Umbilical cord (tissue), 2 donors: ENCODE measurements around the gene FBXO24. TPM values are rescaled to one million over a fixed set of nuclear protein-coding genes. Genes with fewer than 3 reads are reported as not detected.
A peak's percentile ranks its signal among the peaks of the same experiment; 100 is the strongest.
"Not testable (repeated sequence)": the region's sequence is repeated elsewhere in the genome, so short reads cannot be mapped to it uniquely, and the experiment has no call there.

ENCODE experiments used
- DNase-seq: peaks from one replicate; pipeline ENCODE4 v3.0.0-alpha.2; 2015; ENCODE audit warnings: low spot score
- total RNA-seq: library from RNA; depleted of rRNA; stranded (reverse); fragments of >200 nt; gene quantifications from one replicate; pipeline ENCODE4 v1.2.3, GENCODE V29; 2014; ENCODE audit warnings: low replicate concordance; ENCODE audit not compliant: insufficient read depth

FBXO24 gene
- not detected for total RNA-seq

GRCh38 chr7:100586266-100587025 lies at the start of gene FBXO24:
Gene FBXO24 (plus strand): TSS chr7:100586328. CDS start chr7:100586626, 298 bp downstream.
- DNase-seq, result peak; percentile 100

- not testable (repeated sequence) for DNase-seq
These were observed 49.4 kb upstream of the FBXO24 start for GRCh38 chr7:100536695-100537094.

- no peak for DNase-seq
These were observed 47.8 kb upstream of the FBXO24 start for GRCh38 chr7:100538348-100538653.

- DNase-seq, result peak; percentile 100
These were observed 47.3 kb upstream of the FBXO24 start, which contains the start of gene AGFG2 for GRCh38 chr7:100538654-100539435. Gene AGFG2 (plus strand): TSS chr7:100539203. CDS start chr7:100539347, 144 bp downstream.

GRCh38 chr7:100539436-100540006 lies 46.6 kb upstream of the FBXO24 start:
- no peak for DNase-seq

GRCh38 chr7:100540073-100540723 lies 45.9 kb upstream of the FBXO24 start:
- no peak for DNase-seq

GRCh38 chr7:100541309-100541708 lies 44.8 kb upstream of the FBXO24 start:
- DNase-seq, result not testable (repeated sequence)

GRCh38 chr7:100543586-100543985 lies 42.5 kb upstream of the FBXO24 start:
- DNase-seq, result no peak

GRCh38 chr7:100544386-100544785 lies 41.7 kb upstream of the FBXO24 start:
- no peak for DNase-seq

- peak; percentile 42 for DNase-seq
These were observed 41.2 kb upstream of the FBXO24 start for GRCh38 chr7:100544967-100545359.

GRCh38 chr7:100545360-100546128 lies 40.6 kb upstream of the FBXO24 start:
- DNase-seq, result peak; percentile 91

GRCh38 chr7:100546129-100546925 lies 39.8 kb upstream of the FBXO24 start:
- no peak for DNase-seq

GRCh38 chr7:100546926-100547800 lies 39.0 kb upstream of the FBXO24 start:
- no peak for DNase-seq

- no peak for DNase-seq
These were observed 38.3 kb upstream of the FBXO24 start for GRCh38 chr7:100547872-100548271.

- DNase-seq, result not testable (repeated sequence)
These were observed 37.7 kb upstream of the FBXO24 start for GRCh38 chr7:100548446-100548845.

GRCh38 chr7:100552532-100552931 lies 33.6 kb upstream of the FBXO24 start:
- no peak for DNase-seq

GRCh38 chr7:100553032-100553431 lies 33.1 kb upstream of the FBXO24 start:
- DNase-seq, result no peak

GRCh38 chr7:100555701-100556100 lies 30.4 kb upstream of the FBXO24 start:
- DNase-seq, result no peak

- DNase-seq, result no peak
These were observed 29.6 kb upstream of the FBXO24 start for GRCh38 chr7:100556541-100556940.
